LHCN-M2 (cell line): ENCODE results near the gene FUT6. TPM values are rescaled to one million over a fixed set of nuclear protein-coding genes. Genes with fewer than 3 reads are reported as not detected.
"Not testable (repeated sequence)": the region's sequence is repeated elsewhere in the genome, so short reads cannot be mapped to it uniquely, and the experiment has no call there.

Experiments
- DNase-seq: peaks from one replicate; pipeline ENCODE4 v3.0.0-alpha.2; 2012; ENCODE audit warnings: low read depth
- total RNA-seq: library from RNA; depleted of rRNA; stranded (reverse); fragments of >200 nt; gene quantifications from 2 replicates; pipeline ENCODE4 v1.2.3, GENCODE V29; 2014

Gene FUT6
- total RNA-seq, 1 experiment from 2014 or later = not detected

DNA sequence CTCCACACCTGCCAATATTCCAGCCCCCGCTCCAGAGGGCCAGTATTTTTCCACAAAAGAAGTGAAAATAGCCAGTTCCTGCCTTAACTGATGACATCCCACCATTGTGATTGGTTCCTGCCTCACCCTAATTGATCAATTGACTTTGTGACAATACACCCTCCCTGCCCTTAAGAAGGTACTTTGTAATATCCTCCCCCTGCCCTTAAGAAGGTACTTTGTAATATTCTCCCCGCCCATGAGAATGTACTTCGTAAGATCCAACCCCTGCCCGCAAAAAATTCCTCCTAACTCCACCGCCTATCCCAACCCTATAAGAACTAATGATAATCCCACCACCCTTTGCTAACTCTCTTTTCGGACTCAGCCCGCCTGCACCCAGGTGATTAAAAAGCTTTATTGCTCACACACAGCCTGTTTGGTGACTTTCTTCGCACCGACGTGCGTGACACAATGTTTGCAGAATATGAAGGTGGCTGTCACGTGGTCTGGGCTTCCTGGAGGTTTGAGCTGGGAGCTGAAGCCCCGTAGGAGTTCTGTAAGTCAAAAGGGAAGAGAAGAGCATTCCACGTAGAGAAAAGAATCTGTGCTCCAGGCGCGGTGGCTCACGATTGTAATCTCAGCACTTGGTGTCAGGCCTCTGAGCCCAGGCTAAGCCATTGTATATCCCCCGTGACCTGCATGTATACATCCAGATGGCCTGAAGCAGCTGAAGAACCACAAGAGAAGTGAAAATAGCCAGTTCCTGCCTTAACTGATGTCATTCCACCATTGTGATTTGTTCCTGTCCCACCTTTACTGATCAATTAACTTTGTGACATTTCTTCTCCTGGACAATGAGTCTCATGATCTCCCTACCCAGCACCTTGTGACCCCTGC, 17.9 kb upstream of the FUT6 start:
- DNase-seq = no peak

DNA sequence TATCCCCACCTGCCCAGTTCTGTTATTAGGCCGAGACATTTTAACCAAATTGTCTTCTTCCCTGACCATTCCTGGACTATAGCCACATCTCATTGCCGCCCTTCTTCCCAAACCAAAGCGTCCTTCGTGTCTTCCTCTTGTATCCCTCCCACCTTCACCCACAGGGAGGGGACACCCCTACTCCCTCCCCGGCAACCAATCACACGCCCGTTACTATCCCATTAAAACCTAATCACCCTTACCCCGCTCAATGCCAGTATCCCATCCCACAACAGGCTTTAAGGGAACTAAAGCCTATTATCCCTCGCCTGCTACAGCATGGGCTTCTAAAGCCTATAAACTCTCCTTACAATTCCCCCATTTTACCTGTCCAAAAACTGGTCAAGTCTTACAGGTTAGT, 15.6 kb upstream of the FUT6 start:
- not testable (repeated sequence) for DNase-seq

DNA sequence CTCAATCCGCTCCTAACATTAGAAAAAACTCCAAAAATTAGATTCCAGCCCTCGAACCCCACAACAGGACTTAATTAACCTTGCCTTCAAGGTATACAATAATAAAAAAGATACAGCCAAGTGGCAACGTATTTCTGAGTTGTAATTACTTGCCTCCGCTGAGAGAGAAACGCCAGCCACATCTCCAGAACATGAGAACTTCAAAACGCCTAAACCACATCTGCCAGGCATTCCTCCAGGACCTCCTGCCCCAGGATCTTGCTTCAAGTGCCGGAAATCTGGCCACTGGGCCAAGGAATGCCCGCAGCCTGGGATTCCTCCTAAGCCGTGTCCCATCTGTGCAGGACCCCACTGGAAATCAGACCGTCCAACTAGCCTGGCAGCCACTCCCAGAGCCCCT, 14.6 kb upstream of the FUT6 start:
- DNase-seq = not testable (repeated sequence)

DNA sequence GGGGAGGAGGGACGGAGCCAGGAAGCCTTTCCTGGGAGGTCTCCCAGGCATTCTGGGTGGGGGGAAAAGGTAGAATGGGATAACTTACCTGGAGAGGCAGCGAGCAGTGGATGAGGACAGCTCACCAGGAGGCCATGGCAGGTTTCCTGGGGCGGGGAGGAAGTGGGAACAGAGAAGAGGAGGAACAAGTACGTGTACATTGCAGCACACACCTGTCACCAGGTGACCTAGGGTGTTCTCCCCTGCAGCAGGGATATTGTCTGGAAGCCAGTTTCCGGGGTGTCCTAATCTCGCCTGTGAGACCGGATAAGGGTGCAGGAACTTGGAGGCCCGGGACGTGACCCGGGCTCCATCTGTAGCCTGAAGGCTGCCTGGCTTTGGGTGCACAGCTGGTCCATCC, 11.8 kb upstream of the FUT6 start, which contains the start of gene FUT3:
FUT3 (minus strand) TSS at position 148 of the 400 bp plus-strand sequence.
- DNase-seq = no peak

DNA sequence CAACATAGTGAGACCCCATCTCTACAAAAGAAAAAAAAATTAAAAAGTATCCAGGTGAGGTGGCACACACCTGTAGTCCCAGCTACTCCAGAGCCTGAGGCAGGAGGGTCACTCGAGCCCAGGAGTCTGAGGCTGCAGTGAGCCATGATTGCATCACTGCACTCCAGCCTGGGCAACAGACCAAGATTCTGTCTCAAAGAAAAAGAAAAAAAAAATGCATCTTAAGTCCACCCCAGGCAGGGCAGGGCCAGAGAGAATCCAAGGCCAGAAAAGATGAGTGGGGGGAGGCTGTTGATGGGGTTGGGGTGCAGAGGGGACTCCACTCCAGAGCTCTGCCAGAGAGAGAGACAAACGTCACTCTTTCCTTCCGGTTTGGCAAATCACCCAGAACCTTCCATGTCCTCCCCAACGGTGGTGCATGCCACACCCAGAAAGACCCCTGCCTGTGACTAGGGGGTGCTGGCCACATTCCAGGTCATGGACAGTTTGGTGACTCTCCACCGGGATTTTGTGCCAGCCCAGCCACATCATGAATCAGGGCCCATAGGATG, 11.3 kb upstream of the FUT6 start:
- peak; percentile 14 for DNase-seq

DNA sequence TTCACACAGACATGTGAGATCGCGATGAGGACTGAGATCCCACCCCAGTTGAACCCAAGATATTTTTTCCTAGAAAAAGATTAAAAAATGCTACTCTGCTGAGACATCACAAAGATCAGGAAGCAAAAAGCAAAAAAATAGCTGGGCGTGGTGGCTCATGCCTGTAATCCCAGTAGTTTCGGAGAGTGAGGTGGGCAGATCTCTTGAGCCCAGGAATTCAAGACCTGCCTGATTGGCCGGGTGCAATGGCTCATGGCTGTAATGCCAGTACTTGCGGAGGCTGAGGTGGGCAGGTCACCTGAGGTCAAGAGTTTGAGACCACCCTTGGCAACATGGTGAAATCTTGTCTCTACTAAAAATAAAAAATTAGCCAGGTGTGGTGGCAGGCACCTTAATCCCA, 10.7 kb upstream of the FUT6 start:
- no peak for DNase-seq

DNA sequence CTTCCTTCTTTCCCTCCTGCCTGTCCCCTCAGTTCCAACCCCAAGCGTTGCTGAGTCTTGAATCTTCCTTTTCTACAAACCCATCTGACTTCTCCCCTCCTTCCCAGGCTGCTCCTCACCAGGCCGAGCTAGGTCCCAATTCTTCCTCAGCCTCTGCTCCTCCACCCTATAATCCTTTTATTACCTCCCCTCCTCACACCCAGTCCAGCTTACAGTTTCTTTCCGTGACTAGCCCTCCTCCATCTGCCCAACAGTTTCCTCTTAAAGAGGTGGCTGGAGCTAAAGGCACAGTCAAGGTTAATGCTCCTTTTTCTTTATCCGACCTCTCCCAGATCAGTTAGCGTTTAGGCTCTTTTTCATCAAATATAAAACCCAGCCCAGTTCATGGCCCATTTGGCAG, 9.1 kb upstream of the FUT6 start:
- not testable (repeated sequence) for DNase-seq

DNA sequence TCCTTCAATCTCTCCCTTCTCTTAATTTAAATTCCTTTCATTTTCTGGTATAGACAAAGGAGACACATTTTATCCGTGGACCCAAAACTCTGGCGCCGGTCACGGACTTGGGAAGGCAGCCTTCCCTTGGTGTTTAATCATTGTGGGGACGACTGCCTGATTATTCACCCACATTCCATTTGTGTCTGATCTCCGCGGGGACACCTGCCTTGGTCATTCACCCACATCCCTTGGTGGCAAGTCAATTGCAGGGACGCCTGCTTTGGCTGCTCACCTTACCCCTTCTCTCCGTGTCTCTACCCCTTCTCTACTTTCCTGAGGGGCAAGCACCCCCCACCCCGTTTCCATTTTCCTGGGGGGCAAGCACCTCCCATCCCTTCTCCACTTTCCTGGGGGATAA, 8.3 kb upstream of the FUT6 start:
- peak; percentile 49 for DNase-seq

DNA sequence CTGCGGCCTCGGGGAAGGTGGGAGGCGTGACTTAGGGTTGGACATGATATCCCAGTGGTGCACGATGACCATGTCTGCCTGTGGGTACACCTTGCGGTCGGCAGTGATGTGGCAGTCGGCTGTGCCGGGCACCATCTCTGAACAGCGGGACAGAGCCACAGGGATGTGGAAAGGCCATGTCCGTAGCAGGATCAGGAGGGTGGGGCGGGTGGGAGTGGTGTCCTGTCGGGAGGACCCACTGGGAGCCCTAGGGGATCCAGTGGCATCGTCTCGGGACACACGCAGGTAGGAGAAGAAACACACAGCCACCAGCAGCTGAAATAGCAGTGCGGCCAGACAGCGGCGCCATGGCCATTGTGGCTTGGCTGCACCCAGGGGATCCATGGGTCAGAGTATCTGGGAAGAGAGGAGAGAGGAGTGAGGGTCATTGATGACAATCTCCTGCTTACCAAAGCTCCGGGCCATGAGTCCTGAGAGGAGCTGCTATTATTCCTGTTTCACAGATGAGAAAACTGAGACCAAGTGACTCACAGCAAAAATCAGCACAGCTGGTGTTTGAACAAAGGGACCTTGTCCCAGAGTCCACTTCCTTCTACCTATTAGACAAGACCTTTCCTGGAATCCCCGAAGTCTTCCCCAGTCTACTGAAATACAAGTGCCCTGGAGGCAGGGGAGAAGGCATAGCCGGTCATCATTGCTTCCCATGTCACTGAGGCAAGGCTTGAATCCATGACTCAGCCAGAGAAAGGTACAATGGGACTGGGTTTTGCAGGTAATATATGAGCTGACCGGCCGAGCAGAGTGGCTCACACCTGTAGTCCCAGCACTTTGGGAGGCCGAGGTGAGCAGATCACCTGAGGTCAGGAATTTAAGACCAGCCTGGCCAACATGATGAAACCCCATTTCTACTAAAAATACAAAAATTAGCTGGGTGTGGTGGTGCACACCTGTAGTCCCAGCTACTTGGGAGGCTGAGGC, 5.2 kb upstream of the FUT6 start:
- DNase-seq = no peak

DNA sequence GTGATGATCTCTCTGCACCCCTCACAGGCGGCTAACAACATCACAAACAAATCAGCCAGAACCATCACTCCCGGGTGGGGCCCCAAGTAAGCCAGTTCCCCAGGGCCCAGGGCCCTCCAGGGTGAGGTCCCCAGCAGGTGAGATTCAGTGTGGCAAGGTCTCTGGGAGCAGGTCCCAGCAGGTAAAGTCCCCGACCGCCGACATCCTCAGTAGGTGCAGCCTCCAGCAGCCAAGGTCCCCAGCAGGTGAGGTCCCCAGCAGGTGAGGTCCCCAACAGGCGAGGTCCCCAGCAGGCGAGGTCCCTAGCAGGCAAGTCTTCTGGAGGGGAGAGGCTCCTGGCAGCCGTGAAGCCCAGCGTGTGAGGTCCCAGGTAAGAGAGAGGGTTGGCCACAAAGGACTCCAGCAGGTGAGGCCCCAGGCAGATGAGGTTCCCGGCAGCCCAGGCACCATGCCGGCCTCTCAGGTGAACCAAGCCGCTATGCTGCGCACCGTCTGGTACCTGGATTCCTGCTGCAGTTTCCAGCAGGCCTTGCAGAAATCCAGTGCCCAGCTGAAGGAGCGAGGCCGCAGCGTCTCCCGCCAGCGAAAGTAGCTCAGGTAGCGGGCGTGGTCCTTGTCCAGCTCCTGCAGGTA, 3.9 kb upstream of the FUT6 start:
- no peak for DNase-seq

DNA sequence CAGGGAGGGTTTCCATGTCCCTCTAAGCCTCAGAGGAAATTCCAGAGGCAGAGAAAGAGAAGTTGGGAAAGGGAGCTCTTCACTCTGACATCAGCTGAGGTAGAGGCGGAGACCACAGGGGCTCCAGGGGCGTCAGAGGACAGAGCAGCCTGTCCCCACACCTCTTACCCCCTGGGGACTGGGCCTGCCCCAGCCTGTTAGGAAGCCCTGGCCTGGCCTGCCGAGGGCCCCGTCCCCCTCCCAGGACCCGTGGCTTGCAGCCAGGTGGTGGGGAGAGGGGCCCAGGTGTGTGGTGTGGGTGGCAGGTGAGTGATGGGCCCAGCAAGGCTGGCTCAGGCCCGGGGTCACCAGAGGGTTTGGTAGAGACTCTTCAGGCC, 2.2 kb upstream of the FUT6 start:
- DNase-seq = not testable (repeated sequence)

DNA sequence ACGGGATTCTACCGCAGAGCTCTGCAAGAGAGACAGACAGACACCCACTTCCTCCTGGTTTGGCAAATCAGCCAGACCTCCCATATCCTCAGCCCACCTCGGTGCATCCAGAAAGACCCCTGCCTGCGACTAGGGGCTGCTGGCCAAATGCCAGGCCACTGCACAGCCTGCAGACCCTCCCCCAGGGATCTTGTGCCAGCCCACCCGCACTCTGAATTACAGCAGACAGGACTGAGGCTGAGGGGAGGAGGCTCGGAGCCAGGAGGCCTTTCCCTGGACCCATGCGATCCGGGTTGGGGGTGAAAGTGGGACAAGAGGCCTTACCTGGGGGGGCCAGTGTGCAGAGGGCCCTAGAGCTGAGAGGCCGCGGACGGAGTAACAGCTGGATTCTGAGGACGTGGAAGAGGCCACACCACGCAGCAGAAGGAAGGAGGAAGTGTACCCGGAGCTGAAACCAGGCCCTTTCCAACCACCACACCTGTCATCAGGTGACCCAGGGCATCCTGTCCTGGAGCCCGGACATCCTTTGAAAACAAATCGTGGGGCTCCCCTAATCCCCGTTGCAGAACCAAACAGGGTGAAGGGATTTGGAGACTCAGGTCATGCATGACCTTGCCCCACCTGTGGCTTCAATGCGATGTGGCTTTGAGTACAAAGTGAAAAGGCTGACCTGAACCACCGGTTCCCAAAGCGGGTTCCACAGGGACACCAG, 993 bp downstream of the FUT6 start:
- DNase-seq = no peak

DNA sequence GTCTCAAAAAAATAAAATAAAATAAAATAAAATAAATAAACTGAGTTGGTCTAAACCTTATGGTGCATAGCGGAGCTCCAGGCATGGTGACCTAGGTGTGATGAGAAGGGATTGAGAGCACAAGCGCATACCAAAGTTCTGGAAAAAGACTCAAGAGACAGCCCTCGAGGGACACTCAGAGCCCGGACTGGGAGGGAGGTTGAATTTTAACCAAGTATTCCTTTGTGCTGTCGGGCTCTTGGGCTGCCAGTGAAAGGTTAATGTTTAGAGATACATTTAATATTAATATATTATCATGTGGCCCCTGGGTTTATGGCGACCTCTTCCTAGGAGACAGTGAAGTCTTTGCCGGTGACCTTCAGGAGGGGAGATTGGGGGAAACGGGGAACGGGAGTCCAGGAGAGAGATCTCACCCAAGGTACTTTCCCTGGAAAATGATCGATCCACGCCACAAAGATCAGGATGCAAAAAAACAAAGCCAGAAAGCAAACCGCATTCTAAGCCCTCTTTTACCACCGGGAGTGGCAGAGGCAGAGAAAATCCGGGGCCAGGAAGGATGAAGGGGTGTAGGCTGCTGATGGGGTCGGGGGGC, 1.6 kb downstream of the FUT6 start:
- DNase-seq = no peak

DNA sequence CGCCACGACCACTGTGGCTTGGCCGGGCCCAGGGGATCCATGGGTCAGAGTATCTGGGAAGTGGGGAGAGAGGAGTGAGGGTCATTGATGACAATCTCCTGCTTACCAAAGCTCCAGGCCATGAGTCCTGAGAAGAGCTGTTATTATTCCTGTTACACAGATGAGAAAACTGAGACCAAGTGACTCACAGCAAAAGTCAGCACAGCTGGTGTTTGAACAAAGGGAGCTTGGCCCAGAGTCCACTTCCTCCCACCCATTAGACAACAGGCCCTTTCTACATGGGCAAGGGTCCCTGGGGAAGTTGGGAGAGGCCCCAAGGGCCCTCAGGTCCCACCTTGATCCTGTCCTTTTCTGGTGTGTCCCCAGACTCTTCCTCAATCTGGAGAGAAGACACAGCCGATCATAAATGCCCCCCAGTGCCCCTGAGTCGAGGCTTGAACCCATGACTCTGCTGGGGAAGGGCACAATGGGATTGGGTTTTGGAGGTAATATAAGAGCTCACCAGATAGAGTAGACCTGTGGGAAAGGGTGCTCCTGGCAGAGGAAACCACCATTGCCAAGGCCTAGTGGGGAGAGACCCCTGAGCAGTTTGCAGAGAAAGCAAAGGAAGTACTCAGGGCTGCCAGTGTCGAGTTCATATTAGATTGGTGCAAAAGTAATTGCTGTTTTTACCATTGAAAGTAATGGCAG, 6.8 kb downstream of the FUT6 start:
- DNase-seq = no peak

DNA sequence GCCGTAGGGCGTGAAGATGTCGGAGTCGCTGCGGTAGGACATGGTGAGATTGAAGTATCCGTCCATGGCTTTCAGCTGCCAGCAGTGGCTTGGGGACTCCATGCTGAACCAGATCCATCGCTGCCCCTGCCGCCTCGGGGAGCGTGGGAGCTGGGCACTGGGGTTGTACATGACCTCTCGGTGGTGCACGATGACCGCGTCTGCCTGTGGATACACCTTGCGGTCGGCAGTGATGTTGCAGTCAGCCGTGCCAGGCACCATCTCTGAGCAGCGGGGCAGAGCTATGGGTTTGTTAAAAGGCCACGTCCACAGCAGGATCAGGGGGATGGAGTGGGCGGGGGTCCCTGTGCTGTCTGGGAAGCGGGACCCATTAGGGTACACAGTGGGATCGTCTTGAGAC, 7.4 kb downstream of the FUT6 start:
- no peak for DNase-seq

DNA sequence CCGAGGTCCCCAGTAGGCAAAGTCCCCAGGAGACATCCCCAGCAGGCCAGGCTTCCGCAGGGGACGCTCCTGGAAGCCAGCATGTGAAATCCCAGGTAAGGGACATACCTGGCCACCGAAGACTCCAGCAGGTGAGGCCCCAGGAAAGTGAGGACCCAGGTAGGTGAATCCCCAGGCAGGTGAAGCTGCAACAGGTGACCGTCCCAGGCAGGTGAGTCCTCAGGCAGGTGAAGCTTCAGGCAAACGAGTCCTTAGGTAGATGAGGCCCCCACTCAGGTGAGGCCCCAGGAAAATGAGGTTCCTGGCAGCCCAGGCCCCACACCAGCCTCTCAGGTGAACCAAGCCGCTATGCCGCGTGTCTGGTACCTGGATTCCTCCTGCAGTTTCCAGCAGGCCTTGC, 8.3 kb downstream of the FUT6 start:
- DNase-seq = no peak

DNA sequence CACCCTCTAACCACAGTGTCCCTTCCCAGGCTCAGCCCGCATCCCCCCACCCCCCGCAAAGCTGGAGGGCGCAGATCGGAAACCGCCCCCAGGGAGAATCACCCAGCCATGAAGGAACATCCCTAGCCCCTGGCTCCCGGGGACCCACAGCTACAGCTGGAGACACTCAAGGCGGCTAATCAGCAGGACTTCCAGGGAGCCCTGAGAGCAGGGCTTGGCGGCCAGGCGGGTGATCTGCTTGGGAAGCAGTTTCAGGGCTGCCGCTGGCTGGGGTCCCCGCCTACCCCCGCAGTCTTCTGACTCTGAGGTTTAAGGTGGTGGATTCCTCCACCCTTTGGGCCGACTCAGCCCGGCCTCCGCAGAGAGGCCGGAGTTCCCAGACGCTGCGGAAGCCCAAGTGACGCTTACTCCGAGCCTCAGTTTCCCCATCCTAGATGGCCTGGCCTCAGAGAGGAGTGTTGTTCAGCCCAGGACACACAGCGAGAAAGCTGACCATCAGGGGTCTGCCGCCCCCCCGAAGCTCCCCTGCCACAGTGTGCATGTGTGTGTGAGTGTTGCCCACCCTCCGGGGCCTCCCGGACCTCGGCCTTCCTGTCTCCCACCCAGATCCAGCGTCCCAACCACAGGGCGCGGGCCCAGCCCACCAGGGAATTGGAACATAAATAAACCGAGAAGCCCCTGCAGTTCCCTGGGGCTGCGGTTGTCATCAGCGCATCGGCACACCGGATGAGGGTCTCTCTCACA, 9.8 kb downstream of the FUT6 start:
- no peak for DNase-seq

DNA sequence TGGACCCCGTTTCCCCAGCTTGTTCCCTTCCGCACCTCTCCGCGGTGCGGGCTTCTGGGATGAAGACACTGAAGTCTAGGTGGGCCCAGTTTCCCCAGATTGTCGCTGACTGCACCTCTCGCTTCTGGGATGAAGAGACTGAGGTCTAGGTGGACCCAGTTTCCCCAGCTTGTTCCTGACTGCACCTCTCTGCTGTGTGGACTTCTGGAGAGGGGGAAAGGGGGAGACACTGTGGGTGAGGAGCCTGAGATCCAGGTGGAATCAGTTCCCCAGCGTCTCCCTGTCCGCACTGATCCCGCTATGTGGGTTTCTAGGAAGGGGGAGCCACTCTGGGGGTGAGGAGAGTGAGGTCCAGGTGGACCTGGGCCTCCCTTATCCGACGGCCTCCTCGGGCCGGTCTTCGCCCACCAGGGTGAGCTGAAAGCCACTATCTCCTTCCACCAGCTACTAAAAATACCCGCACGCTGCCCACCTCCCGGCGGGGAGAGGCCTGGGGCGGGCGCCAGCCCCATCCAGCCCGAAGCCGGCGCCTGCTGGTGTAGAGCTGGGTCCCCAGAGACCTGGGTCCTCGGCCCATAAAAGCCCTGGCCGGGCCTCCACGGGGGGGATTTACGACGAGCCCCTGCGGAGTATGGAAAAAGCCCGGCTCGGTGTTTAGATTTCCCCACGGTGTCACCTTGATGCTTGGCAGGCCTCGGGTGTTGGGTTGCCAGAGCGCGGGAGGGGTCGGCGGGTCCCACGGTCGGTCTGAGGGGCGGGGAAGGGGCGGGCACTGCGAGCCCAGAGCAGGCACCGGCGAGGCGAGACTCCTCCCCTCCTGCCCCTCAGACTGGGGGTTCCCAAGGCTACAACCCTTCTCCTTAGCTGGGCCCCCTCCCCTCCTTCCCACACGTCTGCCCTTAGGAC, 10.6 kb downstream of the FUT6 start:
- DNase-seq = no peak
